HUDEP-2 (cell line): ENCODE measurements around the gene MSANTD1.

ENCODE experiments used
- DNase-seq, 76 experiments: peaks; one replicate each; lab custom pipeline; 2025; ENCODE audit not compliant: unreplicated experiment in 76 of 76; lab: John Stamatoyannopoulos, UW

The MSANTD1 gene

GRCh38 chr4:3286335-3287175 is 37.6 kb downstream of the MSANTD1 start:
- no peak for DNase-seq

- DNase-seq: no peak
Measured at GRCh38 chr4:3287271-3287971, 38.5 kb downstream of the MSANTD1 start.

- no peak for DNase-seq
Measured at GRCh38 chr4:3287972-3288570, 39.1 kb downstream of the MSANTD1 start.

- DNase-seq: no peak
Measured at GRCh38 chr4:3288571-3289094, 39.7 kb downstream of the MSANTD1 start.

GRCh38 chr4:3290476-3290875 is 41.5 kb downstream of the MSANTD1 start:
- no peak for DNase-seq

GRCh38 chr4:3290889-3291321 is 41.9 kb downstream of the MSANTD1 start:
- DNase-seq: no peak

- no peak for DNase-seq
Measured at GRCh38 chr4:3291411-3291968, 42.5 kb downstream of the MSANTD1 start.

- DNase-seq: peak in 43 of 76 experiments; percentile 3 to 62 (median 31)
Measured at GRCh38 chr4:3291969-3292570, 43.1 kb downstream of the MSANTD1 start.

GRCh38 chr4:3292571-3293400 is 43.8 kb downstream of the MSANTD1 start, which contains the start of gene RGS12:
Gene RGS12, plus strand, starts transcription at chr4:3293021. Its CDS starts 23,150 bp downstream, at chr4:3316171.
- peak in 74 of 76 experiments; percentile 35 to 93 (median 86) for DNase-seq

- DNase-seq: peak in 3 of 76 experiments; percentile 13 to 33 (median 27)
Measured at GRCh38 chr4:3293401-3294391, 44.7 kb downstream of the MSANTD1 start.

GRCh38 chr4:3294401-3295241 is 45.7 kb downstream of the MSANTD1 start:
- no peak for DNase-seq

- DNase-seq: no peak
Measured at GRCh38 chr4:3295837-3296624, 47.1 kb downstream of the MSANTD1 start.

GRCh38 chr4:3296651-3297050 is 47.7 kb downstream of the MSANTD1 start:
- DNase-seq: no peak

- DNase-seq: no peak
Measured at GRCh38 chr4:3297066-3297859, 48.3 kb downstream of the MSANTD1 start.

- no peak for DNase-seq
Measured at GRCh38 chr4:3299122-3299975, 50.4 kb downstream of the MSANTD1 start.
